NCI-H1694 treated with DMSO at 0.1 percent for 48 hours (cell line): ENCODE data around the gene DYTN.
A peak's percentile ranks its signal among the peaks of the same experiment; 100 is the strongest.
"Not testable (repeated sequence)": the region's sequence is repeated elsewhere in the genome, so short reads cannot be mapped to it uniquely, and the experiment has no call there.

Experiments
- DNase-seq: peaks from one replicate; lab custom pipeline; 2025; lab: John Stamatoyannopoulos, UW

The DYTN gene, protein sequence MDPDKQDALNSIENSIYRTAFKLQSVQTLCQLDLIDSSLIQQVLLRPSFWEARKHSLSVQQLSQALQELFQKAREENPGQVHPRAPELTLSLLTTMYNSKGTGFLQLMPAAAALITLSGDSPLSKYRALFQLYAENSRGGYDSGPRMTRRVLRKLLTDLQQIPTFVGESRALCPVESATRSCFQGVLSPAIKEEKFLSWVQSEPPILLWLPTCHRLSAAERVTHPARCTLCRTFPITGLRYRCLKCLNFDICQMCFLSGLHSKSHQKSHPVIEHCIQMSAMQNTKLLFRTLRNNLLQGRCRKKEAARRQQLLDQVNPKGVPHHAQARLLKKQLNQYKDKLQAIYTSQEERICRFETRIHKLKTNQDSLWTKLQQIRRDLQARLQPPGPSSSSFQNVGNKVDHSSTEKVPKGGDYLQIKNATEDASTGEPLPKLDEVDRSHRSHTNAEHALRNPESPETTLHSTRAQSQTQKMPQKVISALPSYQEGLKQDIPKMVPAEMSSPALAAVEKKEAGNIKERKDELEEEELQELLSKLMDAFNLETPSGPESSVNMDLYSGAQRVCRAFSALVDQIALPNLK

DNA sequence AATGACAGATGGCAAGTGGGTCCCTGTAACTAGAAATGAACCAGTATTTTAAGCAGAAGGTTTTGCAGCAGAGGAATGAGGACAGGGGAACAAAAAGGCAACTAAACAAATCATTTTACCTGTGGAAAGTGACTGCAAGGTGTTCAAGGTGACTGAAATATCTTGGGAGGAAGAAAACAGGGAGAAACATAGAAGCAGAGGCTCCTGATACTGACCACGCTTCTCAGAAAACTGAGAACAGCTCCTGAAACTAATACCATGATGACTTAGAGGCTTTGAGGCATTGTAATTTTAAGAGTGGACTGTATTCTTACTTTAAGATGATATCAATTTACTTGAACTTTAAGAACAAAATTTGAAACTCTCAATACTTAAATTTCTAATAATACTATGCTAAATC, at the start of gene DYTN:
DYTN (minus strand) TSS at position 101 of the 400 bp plus-strand sequence. CDS start 117 bp downstream, outside the sequence.
- no peak for DNase-seq

DNA sequence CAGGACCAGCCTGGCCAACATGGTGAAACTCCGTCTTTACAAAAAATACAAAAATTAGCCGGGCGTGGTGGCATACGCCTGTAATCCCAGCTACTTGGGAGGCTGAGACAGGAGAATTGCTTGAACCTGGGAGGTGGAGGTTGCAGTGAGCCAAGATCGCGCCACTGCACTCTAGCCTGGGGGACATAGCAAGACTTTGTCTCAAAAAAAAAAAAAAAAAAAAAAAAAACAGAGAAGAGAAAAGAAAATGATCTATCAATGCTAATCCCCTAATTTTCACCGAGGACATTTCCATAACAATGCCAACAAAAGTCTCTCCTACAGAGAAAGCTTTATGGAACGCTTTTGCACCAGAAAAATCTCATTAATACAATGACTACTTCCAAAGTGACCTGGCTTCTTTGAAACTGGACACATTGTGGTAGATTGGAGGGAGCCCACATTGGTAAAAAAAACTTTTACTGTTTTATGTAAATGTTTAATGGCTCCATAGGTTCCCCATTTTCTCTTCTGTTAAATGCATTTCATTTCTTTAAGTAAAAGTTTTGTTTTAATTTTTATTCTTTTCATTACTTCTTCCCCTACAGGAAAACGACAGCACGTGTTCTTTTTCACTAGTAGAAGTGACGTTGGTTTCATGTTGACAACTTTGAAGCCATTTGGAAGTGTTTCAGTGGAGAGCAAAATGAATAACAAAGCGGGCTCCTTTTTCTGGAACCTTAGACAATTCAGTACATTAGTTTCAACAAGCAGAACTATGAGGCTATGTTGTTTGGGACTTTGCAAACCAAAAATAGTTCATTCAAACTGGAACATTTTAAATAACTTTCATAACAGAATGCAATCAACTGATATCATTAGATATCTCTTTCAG, 48.1 kb upstream of the DYTN start:
- no peak for DNase-seq

DNA sequence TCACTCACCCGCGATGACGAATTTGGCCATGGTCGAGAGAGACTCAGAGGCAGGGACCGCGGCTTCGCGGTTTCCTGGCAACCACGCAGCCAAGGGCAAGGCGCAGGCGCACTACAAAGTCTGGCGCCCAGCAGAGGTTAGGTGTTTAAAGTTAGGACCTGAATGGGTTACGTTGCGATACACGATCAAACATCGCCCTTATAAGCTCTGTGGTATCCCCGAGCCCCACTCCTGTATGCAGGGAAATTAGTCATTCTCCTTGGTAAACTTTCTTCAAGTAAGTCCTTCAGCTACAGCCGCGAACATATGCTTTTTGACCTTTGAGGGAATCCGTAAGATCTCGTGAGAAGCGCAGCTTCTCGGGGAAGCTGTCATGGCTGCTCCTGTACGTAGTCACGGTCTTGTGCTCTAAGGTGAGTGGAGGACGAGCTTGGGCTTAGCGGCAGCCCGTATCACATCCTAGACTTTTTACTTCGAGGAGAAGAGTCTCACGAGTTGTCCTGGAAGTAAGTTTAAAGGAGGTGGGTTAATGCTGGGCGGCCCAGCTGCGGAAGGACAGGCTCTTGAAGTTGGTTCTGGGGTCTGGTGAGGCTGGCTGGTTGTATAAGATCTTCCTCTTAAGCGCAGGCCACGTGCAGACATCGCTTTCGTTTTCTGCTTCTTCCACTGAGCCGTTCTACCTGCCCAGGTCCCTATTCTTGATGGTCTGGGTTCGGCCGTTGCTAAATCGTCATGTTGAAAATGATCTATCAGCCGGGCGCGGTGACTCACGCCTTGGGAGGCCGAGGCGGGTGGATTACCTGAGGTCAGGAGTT, 47.3 kb upstream of the DYTN start, which contains the start of the genes FASTKD2 and MDH1B:
FASTKD2 (plus strand) TSS at position 365 of the 815 bp plus-strand sequence. CDS start 1,088 bp downstream, outside the sequence.
MDH1B (minus strand) TSS at position 87 of the 815 bp plus-strand sequence; CDS start at position 30, 57 bp downstream.
- peak; percentile 90 for DNase-seq

DNA sequence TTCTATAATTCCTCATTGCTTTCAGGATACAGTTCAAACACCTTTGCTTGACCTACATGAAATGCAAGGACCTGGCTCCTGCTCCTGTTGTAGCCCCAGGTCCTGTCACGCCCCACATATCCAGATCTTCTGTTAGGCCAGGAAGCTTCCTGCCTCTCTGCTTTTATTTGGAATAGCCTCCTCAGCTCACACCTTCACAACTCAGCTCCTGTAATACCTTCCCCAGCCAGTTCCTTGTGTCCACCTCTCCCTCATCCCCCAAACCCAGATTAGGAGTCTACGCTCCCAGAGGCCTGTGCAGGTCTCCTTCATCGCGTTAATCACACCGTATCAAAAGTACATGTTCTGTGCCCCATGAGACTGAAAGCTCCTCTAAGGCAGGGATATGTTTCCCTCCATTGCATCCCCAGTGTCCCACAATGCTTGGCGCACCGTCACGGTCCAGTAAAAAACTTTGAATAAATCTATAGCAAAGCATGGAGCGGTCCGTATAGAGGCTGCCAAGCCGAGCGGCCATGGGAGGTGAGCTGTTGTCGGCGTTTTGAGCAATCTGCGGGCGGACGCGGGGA, 46.6 kb upstream of the DYTN start:
- no peak for DNase-seq

DNA sequence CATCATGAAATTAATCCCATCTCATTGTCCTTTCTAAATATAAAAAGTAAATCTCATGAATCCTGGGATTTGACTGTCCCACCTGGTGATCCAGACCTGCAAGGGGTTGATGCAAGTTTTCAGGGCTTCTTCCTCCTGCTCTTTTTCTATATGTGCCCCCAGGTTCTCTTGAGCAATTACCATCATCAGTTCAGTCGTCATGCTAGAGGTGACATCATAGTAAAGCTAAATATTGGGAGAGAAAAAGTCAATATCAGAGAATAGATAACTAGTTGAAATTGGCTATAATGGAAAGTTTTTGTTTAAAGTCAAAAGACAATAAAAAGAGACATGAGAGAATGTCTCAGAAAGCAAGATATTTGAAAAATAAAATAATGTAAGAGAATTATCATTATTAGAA, 38.6 kb upstream of the DYTN start:
- DNase-seq: no peak

DNA sequence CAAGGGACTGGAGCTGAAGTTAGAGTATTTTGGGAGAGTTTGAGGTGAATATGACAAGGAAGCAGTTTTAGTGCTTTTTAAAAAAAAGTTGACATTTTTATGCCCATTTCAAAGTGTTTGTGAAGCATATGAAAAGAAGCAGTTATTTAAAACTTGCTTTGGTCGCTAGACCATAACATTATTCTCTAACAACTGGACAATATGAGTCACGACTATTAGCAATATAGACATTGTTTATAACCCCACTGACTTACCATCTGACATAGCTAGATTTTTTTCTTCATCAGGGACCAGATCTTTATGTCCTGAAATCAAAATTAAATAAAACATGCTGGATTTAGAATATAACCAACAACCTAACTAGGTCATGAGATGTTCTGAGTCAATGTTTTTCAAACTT, 22.6 kb upstream of the DYTN start:
- DNase-seq: no peak

DNA sequence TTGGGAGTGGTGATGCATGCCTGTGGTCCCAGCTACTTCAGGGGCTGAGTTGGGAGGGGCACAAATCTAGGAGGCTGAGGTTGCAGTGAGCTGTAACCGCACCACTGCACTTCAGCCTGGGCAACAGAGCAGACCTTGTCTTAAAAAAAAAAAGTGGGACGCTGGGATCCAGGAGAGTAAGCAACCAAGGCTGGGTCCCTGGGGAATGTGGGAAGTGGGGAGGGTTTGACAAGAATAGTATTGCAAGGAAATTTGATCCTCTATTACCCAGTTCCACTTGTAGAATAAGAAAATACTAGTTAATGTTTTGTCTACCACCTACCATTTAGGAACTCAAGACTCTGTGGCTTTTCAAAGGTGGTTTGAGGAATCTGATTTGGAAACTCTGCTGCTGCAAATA, 21.1 kb upstream of the DYTN start:
- DNase-seq: no peak

DNA sequence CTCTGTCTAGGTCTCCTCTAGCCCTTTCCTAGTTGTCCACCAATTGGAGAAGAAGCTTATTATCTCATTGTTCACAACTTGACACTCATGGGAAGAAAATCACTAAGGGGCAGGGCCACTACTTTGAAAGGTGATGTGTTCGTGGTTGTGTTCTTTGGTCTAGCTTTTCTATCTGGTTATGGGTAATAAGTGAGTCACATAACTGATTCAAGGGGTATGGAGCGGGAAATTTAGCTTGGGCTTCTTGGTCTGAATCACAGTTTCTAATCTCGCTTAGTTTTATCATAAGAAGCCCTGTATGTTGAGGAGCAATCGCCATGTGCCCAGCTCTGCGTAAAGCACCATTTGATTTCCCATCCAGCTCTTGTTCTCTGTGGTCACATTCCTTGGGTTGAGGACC, 18.7 kb upstream of the DYTN start:
- no peak for DNase-seq

DNA sequence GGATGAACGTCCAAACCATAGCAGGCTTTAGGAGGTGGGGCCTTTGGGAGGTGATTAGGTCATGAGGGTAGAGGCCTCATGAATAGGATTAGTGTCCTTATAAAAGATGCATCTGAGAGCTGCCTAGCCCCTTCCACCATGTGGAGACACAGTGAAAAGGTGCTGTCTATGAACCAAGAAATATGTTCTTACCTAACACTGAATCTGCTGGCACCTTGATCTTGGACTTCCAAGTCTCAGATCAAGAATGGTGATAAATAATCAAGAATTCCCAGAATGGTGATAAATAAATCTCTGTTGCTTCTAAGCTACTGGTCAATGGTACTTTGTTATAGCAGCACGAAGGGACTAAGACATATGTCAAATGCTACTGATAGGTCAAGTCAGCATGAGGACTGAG, 15.1 kb upstream of the DYTN start:
- DNase-seq: no peak

DNA sequence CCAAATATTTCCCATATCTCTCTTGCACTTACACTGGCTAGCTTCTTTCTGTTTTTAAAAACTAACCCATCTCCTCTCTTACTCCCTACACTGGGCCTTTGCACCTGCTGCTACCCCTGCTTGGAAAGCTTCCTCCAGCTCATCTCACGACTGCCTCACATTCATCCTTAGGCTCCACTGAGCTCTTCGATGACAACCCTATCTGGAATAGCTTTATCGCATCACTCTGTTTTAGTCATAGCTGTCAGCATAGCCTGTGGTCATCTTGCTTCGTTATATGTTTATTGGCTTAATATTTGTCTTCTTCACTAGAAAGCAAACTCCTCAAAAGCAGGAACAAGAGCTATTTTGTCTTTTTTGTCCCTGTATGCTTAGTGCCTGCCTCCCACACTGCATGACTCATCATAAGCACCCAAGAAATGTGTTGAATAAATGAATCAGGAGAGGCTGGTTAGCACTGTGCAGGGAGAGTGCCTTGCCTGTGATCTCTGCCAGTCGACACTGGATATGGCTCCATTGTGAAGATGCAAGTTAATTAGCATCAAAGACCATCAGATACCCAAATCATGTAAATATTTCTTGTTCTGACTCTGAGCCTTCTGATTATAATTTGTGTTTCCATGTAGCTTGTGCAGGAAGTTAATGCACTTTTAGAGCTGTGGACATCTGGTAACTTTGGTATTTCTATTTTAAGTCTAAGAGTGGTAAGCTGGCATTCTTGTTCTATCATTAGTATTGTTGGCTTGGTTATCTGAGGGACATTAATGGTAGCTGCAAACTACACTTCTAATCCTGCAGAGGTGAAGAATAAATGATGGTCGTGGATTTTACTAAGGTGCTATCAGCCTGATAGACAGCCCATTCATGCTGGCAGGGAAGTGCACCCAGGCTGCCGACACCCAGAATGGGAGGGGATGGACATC, 10.3 kb upstream of the DYTN start:
- DNase-seq: no peak

DNA sequence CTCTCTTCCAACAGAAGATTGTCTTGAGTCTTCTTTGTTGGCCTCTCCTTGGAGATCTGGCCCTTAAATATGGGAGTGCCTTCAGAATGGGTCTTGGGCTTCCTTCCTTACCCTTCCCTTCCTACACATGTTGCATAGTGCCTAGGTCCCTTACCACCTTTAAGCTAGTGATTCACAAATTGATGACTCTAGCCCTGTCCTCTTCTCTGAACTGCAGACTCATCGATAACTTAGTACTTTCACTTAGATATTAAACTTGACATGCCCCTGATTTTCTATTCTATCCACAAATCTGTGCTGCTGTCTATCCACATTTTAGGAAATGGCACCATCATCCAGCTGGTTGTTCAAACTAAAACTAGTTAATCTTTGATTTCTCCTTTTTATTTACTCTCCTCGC, 9.1 kb upstream of the DYTN start:
- no peak for DNase-seq

DNA sequence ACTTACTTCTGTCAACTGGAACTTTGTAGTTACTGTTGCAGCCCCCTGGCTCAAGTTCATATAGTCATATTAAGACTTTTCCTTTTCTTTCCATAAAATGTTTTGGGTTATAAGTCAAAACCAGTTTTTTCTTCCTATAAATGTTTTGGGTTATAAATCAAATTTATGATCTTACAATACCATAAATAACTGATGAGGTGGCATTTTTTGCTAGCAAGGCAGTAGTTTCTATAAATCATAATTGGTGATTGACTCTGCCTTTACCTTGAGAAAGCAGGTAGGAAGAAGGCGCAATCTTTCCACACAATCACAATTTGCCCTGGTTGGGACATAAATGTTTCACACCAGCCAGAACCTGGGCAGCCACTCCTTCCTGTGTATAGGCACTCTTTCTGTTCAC, 5.1 kb upstream of the DYTN start:
- DNase-seq: no peak

DNA sequence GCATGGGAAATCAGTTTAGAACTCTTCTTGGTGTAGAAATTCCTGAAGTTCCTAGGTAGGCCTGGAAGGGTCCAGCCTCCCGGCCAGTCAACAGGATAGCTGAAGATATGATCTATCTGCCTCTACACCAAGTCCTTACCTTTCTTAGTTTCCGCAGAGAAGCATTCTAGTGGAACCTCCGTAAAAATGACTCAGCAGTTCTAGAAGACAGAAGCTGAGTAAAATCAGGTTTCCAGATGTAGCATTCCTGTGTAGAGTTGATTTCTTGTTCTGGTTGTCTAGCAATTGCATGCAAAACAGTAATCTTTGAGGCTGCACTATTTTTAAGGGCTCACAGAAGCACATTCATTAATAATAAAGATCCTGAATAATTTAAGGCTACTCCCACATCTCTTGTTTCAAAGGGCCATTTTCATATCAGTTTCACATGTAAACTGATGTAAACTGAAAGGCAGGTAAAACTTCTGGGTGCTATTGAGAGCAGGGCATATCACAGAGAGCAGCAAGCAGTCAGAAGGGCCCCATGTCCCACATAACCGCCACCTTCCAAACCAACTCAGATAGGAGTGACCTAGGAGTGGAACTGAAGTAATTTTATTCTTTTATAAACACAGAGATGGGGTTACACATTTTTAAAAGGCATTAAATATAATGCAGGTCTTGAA, 3.2 kb upstream of the DYTN start:
- DNase-seq: no peak

DNA sequence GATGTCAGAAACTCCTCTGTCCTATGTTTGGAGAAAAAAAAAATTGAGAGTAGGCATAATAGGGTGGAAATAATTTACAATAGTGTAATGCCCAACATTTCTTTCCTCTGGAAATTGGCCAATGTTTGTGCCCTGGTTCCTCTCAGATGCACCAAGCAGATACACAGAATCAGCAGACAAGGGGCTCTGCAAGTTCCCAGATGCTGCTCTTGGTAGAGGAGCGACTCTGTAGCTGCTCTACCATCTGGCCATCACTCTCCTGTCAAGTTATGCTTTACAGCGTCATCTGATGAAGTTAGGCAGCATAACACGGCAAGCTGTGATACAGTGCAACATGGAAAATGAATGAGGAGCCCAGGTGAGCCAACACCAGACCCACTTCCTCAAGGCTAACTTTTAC, 1.6 kb downstream of the DYTN start:
- peak; percentile 92 for DNase-seq

DNA sequence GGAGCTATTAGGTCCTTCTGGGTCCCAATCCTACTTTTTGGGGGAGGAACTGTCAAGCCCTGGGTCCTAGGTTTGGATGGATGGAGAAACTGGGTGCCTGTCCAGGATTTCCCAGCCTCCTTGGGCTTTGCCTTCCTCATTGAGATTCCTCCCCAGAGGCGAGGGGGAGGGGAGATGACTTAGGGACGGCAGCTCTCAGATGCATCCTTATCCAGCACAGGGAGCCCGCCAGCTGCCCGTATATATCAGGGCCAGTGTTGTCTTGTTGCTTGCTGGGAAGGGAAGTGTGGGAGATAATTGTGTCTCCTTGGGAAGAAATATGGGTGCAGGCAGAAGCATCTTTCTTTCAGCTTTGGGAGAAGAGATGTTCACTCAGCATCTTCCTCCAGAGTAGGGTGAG, 3.0 kb downstream of the DYTN start:
- DNase-seq: not testable (repeated sequence)

DNA sequence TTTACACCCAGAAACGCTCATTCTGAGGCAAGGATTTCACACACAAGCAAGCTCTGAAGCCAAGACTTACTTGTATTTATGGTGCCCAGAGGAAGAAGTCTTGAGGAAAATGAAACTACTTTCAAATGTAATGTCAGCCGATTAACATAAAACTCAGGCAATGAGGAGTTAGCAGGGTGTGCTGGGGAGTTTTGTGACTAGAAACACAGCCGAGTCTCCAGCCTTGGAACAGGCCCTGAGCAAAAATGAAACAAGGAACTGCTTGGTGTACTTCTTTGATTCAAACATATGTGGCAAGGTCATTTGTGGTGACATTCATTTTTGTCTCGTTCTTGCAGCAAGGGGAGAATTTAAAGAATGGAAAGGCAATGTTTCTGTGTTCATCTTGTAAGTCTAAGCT, 4.5 kb downstream of the DYTN start:
- no peak for DNase-seq

DNA sequence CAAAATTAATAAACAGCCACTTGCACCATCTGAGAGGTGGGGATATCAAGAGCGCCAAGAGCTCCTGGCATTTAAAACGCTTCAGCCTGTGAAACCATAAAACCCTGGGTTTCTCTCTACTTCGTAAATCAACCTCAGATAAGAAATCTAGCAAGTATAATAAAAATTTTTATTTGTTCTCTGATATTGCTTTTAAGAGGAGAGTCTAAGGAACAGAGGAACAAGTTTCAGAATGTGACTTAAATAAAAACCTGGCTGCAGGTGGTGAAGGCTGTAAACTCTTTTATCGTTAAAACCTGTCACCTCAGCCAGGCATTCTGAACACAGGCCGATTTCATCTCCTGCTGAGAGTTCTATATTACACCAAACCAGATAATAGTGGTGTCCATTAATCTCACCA, 9.9 kb downstream of the DYTN start:
- no peak for DNase-seq

DNA sequence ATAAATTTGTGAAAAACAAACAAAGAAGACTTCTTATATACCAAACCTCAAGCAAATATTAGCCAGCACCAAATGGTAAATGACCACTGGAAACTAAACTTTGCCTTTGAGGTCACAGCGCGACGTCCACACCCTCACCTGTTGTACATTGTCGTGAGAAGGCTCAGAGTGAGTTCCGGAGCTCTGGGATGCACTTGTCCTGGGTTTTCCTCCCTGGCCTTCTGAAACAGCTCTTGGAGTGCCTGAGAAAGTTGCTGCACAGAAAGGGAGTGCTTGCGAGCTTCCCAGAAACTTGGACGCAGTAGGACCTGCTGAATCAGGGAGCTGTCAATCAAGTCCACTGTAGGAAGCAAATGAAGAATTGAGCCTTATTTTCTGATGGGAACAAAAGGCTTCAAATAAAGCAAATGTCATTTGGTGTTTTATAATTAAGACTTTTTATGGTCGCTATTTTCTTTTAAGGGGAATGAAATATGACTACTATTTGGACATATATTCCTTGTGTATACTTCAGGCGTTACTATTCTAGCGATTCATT, 11.0 kb downstream of the DYTN start:
- DNase-seq: no peak

DNA sequence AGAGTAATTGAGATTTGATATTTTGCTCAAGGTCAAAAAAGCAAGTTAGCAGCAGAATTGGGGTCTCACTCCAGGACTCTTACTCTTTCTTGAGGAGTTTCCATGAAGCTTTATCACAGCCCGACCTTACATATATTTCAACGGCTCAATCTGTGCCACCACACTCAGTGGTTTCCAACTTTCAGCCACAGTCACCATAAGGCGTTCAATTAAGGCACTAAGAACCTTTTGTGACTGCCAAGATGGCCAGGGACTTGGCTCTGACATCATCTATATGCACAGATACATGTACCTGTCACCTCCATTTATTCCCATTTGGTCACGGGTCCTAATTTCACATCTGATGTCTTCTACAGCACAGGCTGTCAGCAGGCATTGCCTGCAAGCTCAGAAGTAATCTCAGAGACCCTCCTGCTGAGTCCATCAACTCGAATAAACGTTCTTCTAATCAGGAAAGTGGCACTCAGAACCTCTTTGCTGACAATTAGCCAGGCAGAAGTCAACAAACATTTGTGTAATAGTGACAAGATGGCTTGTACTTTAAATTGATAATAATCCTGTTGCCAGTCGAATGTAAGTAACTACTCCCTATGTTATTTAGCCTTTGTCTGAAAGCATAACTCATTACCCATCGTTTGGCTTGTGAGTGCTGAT, 16.1 kb downstream of the DYTN start:
- DNase-seq: no peak
